GM21576 (cell line): ENCODE measurements around the gene CD247.

ENCODE experiments used
- ATAC-seq: cut with Tn5 transposase; IDR thresholded peaks from one replicate; pipeline ENCODE4 v1.9.1; 2021; ENCODE audit warnings: mild to moderate bottlenecking, moderate library complexity; ENCODE audit not compliant: unreplicated experiment

CD247 gene

GRCh38 chr1:167542109-167543032 is 24.0 kb upstream of the CD247 start:
- ATAC-seq, result no peak

DNA sequence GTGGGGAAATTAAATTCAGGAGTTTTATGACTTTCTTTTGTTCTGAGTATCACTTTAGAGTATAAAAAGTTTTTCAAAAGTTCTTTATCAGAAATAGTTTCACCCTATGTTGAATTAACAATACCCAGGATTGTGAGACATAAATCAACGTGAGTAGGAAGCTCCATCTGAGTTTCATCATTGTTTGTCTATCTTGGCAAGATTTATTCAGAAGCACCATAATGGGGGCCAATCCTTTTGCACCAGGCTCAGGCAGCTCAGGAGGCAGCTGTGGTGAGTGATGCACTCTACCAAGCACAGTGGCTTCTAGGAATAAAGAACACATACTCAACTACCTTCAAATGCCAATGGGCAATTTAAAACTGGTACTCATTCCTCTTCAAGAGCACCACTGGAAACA is 23.3 kb upstream of the CD247 start:
- ATAC-seq, result no peak

GRCh38 chr1:167541003-167541402 is 22.7 kb upstream of the CD247 start:
- no peak for ATAC-seq

- no peak for ATAC-seq
Observed at GRCh38 chr1:167538657-167539056, 20.3 kb upstream of the CD247 start.

DNA sequence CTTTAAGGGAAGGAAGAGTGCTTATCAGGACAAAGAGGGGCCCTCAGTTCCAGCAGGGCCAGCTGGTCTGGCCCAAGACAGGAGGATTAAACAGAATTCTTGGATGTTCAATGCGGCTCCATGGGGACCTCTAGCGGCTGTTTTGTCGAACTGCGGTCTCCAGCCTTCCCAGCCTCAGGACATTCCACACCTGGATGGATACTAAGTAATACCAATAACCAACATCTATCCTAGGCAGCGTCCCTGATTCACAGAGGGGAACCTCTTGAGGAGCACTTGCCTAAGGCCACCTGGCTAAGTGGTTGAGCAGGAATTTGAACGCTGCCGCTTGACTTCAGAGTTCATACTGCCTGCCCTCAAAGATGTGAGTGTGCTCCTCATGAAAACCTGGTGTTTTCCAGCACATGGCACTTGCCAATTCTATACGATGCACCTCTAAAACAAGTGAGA is 15.5 kb upstream of the CD247 start:
- ATAC-seq, result no peak

DNA sequence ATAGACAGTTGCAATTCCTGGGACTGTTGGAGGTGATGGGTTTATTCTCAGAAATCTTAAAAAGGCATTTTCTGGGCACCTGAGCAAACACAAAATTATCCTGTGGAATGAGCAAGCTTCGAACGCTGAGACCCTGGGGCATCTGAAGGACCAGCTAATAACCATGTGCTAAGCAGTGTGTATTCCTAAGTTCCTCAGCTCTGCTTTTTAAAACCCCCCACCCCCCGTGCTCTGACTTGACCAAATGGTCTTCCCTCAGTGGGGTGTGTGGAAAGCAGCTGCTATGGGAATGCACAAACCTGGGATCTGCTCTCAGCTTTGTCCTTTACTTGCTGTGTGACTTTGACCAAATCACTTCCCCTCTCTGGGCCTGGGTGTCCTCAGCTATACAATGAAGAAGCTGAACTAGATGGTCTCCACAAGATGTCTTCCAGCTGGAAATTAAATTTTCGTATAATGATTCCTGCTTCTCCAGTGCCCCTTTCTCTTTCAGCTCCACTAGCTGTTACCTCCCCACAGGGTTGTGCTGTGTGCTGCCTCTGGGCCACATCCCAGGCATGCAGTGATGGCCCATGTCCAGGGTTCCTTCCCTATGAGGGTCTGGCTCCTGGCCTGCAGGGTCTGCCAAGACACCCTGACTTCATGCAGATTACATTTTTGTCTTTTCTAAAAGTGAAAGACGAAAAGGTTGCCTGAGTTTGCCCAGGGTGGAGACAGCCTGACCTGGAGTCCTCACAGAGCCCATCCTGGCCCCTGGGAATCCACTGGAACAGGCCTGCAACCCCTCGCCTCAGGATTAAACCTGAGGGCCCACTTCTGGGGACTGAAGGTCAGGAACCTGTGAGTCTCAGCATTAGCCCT is 14.9 kb upstream of the CD247 start:
- no peak for ATAC-seq

GRCh38 chr1:167532375-167532774 is 14.0 kb upstream of the CD247 start:
- no peak for ATAC-seq

GRCh38 chr1:167529829-167530474 is 11.6 kb upstream of the CD247 start:
- ATAC-seq, result no peak

- no peak for ATAC-seq
Observed at GRCh38 chr1:167528057-167528728, 9.9 kb upstream of the CD247 start.

DNA sequence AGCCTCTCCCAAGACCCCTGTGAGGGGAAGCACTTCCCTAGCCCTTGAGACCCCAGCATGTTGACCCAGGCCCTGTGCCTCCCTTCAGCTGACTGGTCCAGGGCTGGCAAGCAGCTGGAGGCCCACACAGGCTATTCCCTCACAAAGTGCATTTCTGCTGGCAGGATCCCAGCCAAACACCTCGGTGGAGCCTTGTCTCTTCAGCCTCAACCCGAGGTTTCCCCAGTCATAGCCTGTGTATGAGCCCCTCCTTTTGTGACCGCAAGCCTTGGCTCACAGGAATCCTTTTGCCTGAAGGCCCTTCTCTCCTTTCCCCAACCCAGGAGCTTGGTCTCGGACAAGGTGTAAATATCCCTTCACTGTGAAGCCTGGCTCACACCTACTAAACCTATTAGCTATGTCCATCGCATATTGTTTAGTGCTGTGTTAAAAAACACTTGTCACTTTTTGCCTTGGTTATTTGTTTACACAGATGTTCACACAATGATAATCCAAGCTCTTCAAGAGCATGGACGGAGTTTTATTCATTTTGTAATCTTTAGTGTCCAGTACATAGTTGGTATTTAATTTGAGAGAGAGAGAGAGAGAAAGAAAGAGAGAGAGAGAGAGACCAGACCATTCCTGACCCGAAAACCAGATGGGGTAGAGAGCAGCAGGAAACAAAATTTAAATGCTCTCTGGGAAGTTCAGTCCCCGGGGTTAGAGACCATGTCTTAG is 8.5 kb upstream of the CD247 start:
- ATAC-seq, result no peak

GRCh38 chr1:167524651-167525050 is 6.3 kb upstream of the CD247 start:
- ATAC-seq, result no peak

- no peak for ATAC-seq
Observed at GRCh38 chr1:167522246-167522645, 3.9 kb upstream of the CD247 start.

GRCh38 chr1:167520711-167521206 is 2.4 kb upstream of the CD247 start:
- ATAC-seq, result no peak

- no peak for ATAC-seq
Observed at GRCh38 chr1:167517535-167518330, 596 bp downstream of the CD247 start.

GRCh38 chr1:167516404-167517388 is 1.6 kb downstream of the CD247 start:
- ATAC-seq, result no peak

DNA sequence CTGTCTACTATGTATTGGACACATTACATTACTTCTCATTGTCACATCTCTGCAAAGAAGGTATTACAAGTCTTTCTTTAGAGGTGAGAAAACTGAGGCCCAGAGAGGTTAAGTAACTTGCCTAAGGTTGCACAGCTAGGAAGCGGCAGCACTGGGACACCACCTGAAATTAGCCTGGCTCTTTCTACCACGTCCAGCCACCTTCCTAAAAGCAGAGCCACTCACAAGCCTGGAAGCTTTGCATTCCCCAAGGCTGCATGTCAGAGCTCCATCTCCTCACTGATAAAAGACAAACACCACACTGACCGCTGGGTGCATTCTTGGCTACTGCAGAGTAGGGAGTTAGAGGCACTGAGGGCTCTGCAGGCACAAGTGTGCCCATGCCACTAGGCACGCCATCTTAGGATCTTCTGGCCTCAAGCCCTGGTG is 2.4 kb downstream of the CD247 start:
- no peak for ATAC-seq

GRCh38 chr1:167515461-167515860 is 2.9 kb downstream of the CD247 start:
- ATAC-seq, result no peak

GRCh38 chr1:167514288-167514687 is 4.0 kb downstream of the CD247 start:
- no peak for ATAC-seq
